GM18508 (cell line): ENCODE results near the gene MED4.
A peak's percentile ranks its signal among the peaks of the same experiment; 100 is the strongest.
"Not testable (repeated sequence)": the region's sequence is repeated elsewhere in the genome, so short reads cannot be mapped to it uniquely, and the experiment has no call there.

Experiments used
- ATAC-seq: cut with Tn5 transposase; IDR thresholded peaks from one replicate; pipeline ENCODE4 v1.9.1; 2021; ENCODE audit warnings: moderate number of reproducible peaks; ENCODE audit not compliant: insufficient read depth, unreplicated experiment

Gene MED4

GRCh38 chr13:48096670-48097069 lies 1.8 kb upstream of the MED4 start:
- ATAC-seq = no peak

GRCh38 chr13:48094404-48094780 lies 512 bp downstream of the MED4 start:
- peak; percentile 11 for ATAC-seq

GRCh38 chr13:48093588-48093987 lies 1.3 kb downstream of the MED4 start:
- ATAC-seq = no peak

- ATAC-seq = no peak
Measured at GRCh38 chr13:48086272-48086671, 8.6 kb downstream of the MED4 start.

- no peak for ATAC-seq
Measured at GRCh38 chr13:48081739-48082138, 13.2 kb downstream of the MED4 start.

- peak; percentile 96 for ATAC-seq
Measured at GRCh38 chr13:48078251-48078656, 16.6 kb downstream of the MED4 start.

GRCh38 chr13:48074006-48074405 lies 20.9 kb downstream of the MED4 start:
- no peak for ATAC-seq

GRCh38 chr13:48072787-48073186 lies 22.1 kb downstream of the MED4 start:
- no peak for ATAC-seq

- no peak for ATAC-seq
Measured at GRCh38 chr13:48072304-48072703, 22.6 kb downstream of the MED4 start.

- ATAC-seq = no peak
Measured at GRCh38 chr13:48070942-48071341, 24.0 kb downstream of the MED4 start.

- no peak for ATAC-seq
Measured at GRCh38 chr13:48069573-48069972, 25.3 kb downstream of the MED4 start.

GRCh38 chr13:48068952-48069351 lies 26.0 kb downstream of the MED4 start:
- ATAC-seq = no peak

GRCh38 chr13:48068036-48068435 lies 26.9 kb downstream of the MED4 start:
- ATAC-seq = no peak

- ATAC-seq = peak; percentile 82
Measured at GRCh38 chr13:48066310-48066989, 28.5 kb downstream of the MED4 start.

- not testable (repeated sequence) for ATAC-seq
Measured at GRCh38 chr13:48059951-48060350, 35.0 kb downstream of the MED4 start.

GRCh38 chr13:48058536-48058935 lies 36.4 kb downstream of the MED4 start:
- ATAC-seq = not testable (repeated sequence)

- no peak for ATAC-seq
Measured at GRCh38 chr13:48055712-48056111, 39.2 kb downstream of the MED4 start.

- ATAC-seq = no peak
Measured at GRCh38 chr13:48054601-48055000, 40.3 kb downstream of the MED4 start.

GRCh38 chr13:48050550-48050949 lies 44.4 kb downstream of the MED4 start:
- no peak for ATAC-seq

GRCh38 chr13:48043789-48044503 lies 51.0 kb downstream of the MED4 start:
- no peak for ATAC-seq

GRCh38 chr13:48042894-48043293 lies 52.0 kb downstream of the MED4 start:
- no peak for ATAC-seq

GRCh38 chr13:48040896-48041295 lies 54.0 kb downstream of the MED4 start:
- no peak for ATAC-seq
